Measurements from ENCODE around the gene GFOD2. TPM values are rescaled to one million over a fixed set of nuclear protein-coding genes. Genes with fewer than 3 reads are reported as not detected.

GFOD2 gene
- total RNA-seq, 1 donor from 2014 or later, result 32.4 TPM

DNA sequence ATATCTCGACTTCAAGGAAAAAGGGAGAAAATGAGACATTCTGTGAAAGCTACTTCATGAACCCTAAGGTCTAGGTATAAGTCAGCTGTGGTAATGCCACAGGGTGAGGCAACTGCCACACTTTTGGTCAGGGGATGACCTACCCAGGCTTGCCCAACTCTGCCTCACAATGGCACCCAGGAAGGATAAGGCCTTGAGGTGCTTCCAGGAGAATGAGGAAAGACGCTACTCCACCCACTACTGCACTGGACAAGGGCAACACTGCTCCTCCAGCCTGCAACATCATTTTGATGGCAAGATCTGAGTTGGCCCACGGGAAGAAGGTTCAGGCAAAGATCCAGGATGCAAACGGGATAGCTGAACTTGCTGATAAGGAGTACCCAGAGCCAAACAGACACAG is 22.0 kb upstream of the GFOD2 start:
- Histone ChIP-seq H3K9me3 (ENCODE audit: insufficient read depth, low read depth, low read length) (no peaks in the 10 kb centered on the region), H4K20me1 (ENCODE audit: insufficient read depth, low read length) (peaks cover 19% of the 10 kb centered on the region), H3K36me3 (ENCODE audit: insufficient read depth, low read length) (peaks cover 6% of the 10 kb centered on the region), H3K79me2 (ENCODE audit: insufficient read depth, low read length) (no peaks in the 10 kb centered on the region), H3K27ac (ENCODE audit: low read depth, low read length) (no peak overlapping the region), H3K27me3 (ENCODE audit: insufficient read depth, low read length) (no peaks in the 10 kb centered on the region), H3K4me1 (ENCODE audit: insufficient read depth, low read length) (no peaks in the 10 kb centered on the region), H3K9ac (ENCODE audit: low read length) (no peak overlapping the region), H2AFZ (ENCODE audit: low read depth, low read length) (no peak overlapping the region), H3K4me2 (ENCODE audit: low read length) (no peak overlapping the region), H3K4me3 (ENCODE audit: insufficient read depth, low read depth, low read length) (no peak overlapping the region)
- no peaks in the 10 kb centered on the region for H3K27me3 Mint-ChIP-seq (ENCODE audit: low read depth, unreplicated experiment)
- no peak for FAIRE-seq
- no peaks in the 10 kb centered on the region for H3K4me1 Mint-ChIP-seq (ENCODE audit: low read depth, unreplicated experiment)
- no peak overlapping the region for H3K27ac Mint-ChIP-seq (ENCODE audit: unreplicated experiment)
- DNase-seq (ENCODE audit: low read depth), result no peak
- H3K9me3 Mint-ChIP-seq (ENCODE audit: unreplicated experiment), result no peaks in the 10 kb centered on the region
- peaks cover 38% of the 10 kb centered on the region for H3K36me3 Mint-ChIP-seq (ENCODE audit: low read depth, unreplicated experiment)
- no peak overlapping the region for H3K4me3 Mint-ChIP-seq (ENCODE audit: unreplicated experiment)
- no peak for TF ChIP-seq EZH2 (IDR thresholded peaks at IDR 0.05; ENCODE audit: insufficient read depth, low read length)
- TF ChIP-seq, protein P1, sequence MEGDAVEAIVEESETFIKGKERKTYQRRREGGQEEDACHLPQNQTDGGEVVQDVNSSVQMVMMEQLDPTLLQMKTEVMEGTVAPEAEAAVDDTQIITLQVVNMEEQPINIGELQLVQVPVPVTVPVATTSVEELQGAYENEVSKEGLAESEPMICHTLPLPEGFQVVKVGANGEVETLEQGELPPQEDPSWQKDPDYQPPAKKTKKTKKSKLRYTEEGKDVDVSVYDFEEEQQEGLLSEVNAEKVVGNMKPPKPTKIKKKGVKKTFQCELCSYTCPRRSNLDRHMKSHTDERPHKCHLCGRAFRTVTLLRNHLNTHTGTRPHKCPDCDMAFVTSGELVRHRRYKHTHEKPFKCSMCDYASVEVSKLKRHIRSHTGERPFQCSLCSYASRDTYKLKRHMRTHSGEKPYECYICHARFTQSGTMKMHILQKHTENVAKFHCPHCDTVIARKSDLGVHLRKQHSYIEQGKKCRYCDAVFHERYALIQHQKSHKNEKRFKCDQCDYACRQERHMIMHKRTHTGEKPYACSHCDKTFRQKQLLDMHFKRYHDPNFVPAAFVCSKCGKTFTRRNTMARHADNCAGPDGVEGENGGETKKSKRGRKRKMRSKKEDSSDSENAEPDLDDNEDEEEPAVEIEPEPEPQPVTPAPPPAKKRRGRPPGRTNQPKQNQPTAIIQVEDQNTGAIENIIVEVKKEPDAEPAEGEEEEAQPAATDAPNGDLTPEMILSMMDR (IDR thresholded peaks at IDR 0.05; ENCODE audit: insufficient read depth, low read depth, low read length), result no peak

DNA sequence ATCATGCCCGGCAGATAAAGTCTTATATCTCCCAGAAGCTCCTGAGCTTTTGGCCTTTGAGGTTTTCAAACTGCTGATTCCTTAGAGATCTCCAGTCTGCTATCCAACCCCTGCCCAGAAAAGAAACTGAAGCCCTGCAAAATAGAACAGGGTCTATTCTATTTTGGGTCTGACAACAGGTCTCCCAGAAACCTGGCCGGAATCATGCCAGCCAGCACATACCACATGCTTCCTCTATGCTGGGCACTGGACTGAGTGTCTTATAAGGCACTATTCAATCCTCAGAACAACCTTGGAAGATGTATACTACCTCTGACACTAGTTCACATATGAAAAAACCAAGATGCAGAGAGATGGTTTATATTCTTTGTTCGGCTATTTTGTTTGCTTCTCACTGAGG is 21.3 kb upstream of the GFOD2 start:
- no peak overlapping the region for H3K9ac ChIP-seq (ENCODE audit: low read length)
- H3K36me3 ChIP-seq (ENCODE audit: insufficient read depth, low read length), result peaks cover 6% of the 10 kb centered on the region
- H3K27me3 Mint-ChIP-seq (ENCODE audit: low read depth, unreplicated experiment), result no peaks in the 10 kb centered on the region
- H3K4me2 ChIP-seq (ENCODE audit: low read length), result no peak overlapping the region
- no peaks in the 10 kb centered on the region for H3K27me3 ChIP-seq (ENCODE audit: insufficient read depth, low read length)
- H4K20me1 ChIP-seq (ENCODE audit: insufficient read depth, low read length), result peaks cover 22% of the 10 kb centered on the region
- no peak for DNase-seq (ENCODE audit: low read depth)
- no peaks in the 10 kb centered on the region for H3K9me3 ChIP-seq (ENCODE audit: insufficient read depth, low read depth, low read length)
- H3K79me2 ChIP-seq (ENCODE audit: insufficient read depth, low read length), result no peaks in the 10 kb centered on the region
- H3K27ac ChIP-seq (ENCODE audit: low read depth, low read length), result no peak overlapping the region
- no peak overlapping the region for H3K4me3 Mint-ChIP-seq (ENCODE audit: unreplicated experiment)
- H3K36me3 Mint-ChIP-seq (ENCODE audit: low read depth, unreplicated experiment), result peaks cover 40% of the 10 kb centered on the region
- no peak overlapping the region for H3K4me3 ChIP-seq (ENCODE audit: insufficient read depth, low read depth, low read length)
- H3K4me1 Mint-ChIP-seq (ENCODE audit: low read depth, unreplicated experiment), result no peaks in the 10 kb centered on the region
- H3K9me3 Mint-ChIP-seq (ENCODE audit: unreplicated experiment), result no peaks in the 10 kb centered on the region
- no peak overlapping the region for H3K27ac Mint-ChIP-seq (ENCODE audit: unreplicated experiment)
- no peak for TF ChIP-seq EZH2 (IDR thresholded peaks at IDR 0.05; ENCODE audit: insufficient read depth, low read length)
- TF ChIP-seq, protein P1 (IDR thresholded peaks at IDR 0.05; ENCODE audit: insufficient read depth, low read depth, low read length), result no peak
- no peaks in the 10 kb centered on the region for H3K4me1 ChIP-seq (ENCODE audit: insufficient read depth, low read length)
- H2AFZ ChIP-seq (ENCODE audit: low read depth, low read length), result no peak overlapping the region
- no peak for FAIRE-seq

DNA sequence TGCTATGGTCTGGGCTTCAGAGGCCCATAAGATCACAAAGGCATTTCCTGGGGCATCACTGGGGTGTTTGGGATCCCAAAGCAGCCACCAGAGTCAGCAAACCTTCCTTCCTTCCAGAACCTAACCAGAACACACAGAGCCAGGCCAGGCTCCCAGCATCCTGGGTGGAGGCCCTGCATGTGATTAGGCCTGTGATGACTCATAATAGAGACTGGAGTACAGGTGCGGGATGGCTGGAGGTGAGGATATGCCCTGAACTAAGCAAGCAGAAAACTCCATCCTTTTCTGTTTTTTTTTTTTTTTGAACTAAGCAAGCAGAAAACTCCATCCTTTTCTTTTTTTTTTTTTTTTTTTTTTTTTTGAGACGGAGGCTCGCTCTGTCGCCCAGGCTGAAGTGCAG is 17.7 kb upstream of the GFOD2 start:
- no peak overlapping the region for H3K4me3 Mint-ChIP-seq (ENCODE audit: unreplicated experiment)
- peaks cover 6% of the 10 kb centered on the region for H3K36me3 ChIP-seq (ENCODE audit: insufficient read depth, low read length)
- no peaks in the 10 kb centered on the region for H3K27me3 Mint-ChIP-seq (ENCODE audit: low read depth, unreplicated experiment)
- H3K27ac Mint-ChIP-seq (ENCODE audit: unreplicated experiment), result no peak overlapping the region
- H3K4me3 ChIP-seq (ENCODE audit: insufficient read depth, low read depth, low read length), result no peak overlapping the region
- no peak overlapping the region for H3K27ac ChIP-seq (ENCODE audit: low read depth, low read length)
- no peaks in the 10 kb centered on the region for H3K27me3 ChIP-seq (ENCODE audit: insufficient read depth, low read length)
- peaks cover 16% of the 10 kb centered on the region for H4K20me1 ChIP-seq (ENCODE audit: insufficient read depth, low read length)
- DNase-seq (ENCODE audit: low read depth) (no peak), FAIRE-seq (no peak)
- no peaks in the 10 kb centered on the region for H3K4me1 ChIP-seq (ENCODE audit: insufficient read depth, low read length)
- no peaks in the 10 kb centered on the region for H3K9me3 Mint-ChIP-seq (ENCODE audit: unreplicated experiment)
- no peaks in the 10 kb centered on the region for H3K4me1 Mint-ChIP-seq (ENCODE audit: low read depth, unreplicated experiment)
- H3K36me3 Mint-ChIP-seq (ENCODE audit: low read depth, unreplicated experiment), result peaks cover 30% of the 10 kb centered on the region
- H3K79me2 ChIP-seq (ENCODE audit: insufficient read depth, low read length), result no peaks in the 10 kb centered on the region
- no peak overlapping the region for H3K4me2 ChIP-seq (ENCODE audit: low read length)
- TF ChIP-seq, protein P1 (IDR thresholded peaks at IDR 0.05; ENCODE audit: insufficient read depth, low read depth, low read length), result no peak
- no peak for TF ChIP-seq EZH2 (IDR thresholded peaks at IDR 0.05; ENCODE audit: insufficient read depth, low read length)
- no peak overlapping the region for H2AFZ ChIP-seq (ENCODE audit: low read depth, low read length)
- H3K9me3 ChIP-seq (ENCODE audit: insufficient read depth, low read depth, low read length), result no peaks in the 10 kb centered on the region
- H3K9ac ChIP-seq (ENCODE audit: low read length), result no peak overlapping the region

Measured in astrocyte (in vitro differentiated cells and primary cell).